Effector memory CD4-positive, alpha-beta T cell (primary cell): Measurements from ENCODE around the gene ZFP36L1.

ENCODE experiments used
- DNase-seq, 3 donors: peaks; one replicate each; pipeline ENCODE4 v3.0.0-alpha.2; 2020
- H3K27ac ChIP-seq: 2 replicates; pipeline ENCODE4 v1.7.0; 2013; ENCODE audit warnings: mild to moderate bottlenecking, low read length, moderate library complexity; ENCODE audit not compliant: insufficient read depth, poor library complexity, severe bottlenecking
- H3K27me3 ChIP-seq: replicated peaks from 2 replicates; pipeline ENCODE4 v1.7.0; 2013; ENCODE audit warnings: mild to moderate bottlenecking, low read length; ENCODE audit not compliant: insufficient read depth, control insufficient read depth, poor library complexity, severe bottlenecking
- H3K36me3 ChIP-seq: 2 replicates; pipeline ENCODE4 v1.7.0; 2013; ENCODE audit warnings: mild to moderate bottlenecking, low read length, moderate library complexity; ENCODE audit not compliant: control insufficient read depth, insufficient read depth
- H3K4me1 ChIP-seq: 2 replicates; pipeline ENCODE4 v1.7.0; 2013; ENCODE audit warnings: low read length, mild to moderate bottlenecking; ENCODE audit not compliant: control insufficient read depth, insufficient read depth, poor library complexity, severe bottlenecking
- H3K4me3 ChIP-seq: 2 replicates; pipeline ENCODE4 v1.7.0; 2013; ENCODE audit warnings: low read length, low read depth, mild to moderate bottlenecking; ENCODE audit not compliant: insufficient read depth, poor library complexity, severe bottlenecking
- H3K9me3 ChIP-seq: 2 replicates; pipeline ENCODE4 v1.7.0; 2013; ENCODE audit warnings: mild to moderate bottlenecking, low read length, moderate library complexity; ENCODE audit not compliant: control insufficient read depth

ZFP36L1 gene

DNA sequence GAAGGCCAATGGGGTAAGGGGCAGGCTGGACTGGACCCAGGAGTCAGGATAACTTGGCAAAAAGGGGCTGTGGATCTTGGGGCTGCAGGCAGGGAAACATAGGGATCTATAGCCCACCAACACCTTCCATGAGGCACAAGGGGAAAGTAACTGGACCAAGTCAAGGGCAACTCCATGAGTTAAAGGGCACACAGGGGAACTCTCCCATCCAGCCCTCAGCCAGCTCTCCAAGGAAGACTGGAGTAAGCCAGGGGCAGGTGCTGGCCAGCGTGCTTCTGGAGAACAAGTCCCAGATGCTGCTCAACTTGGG is 31.3 kb upstream of the ZFP36L1 start:
- Histone ChIP-seq H3K4me1 (peaks cover 32% of the 10 kb centered on the region), H3K27me3 (no peaks in the 10 kb centered on the region), H3K36me3 (no peaks in the 10 kb centered on the region), H3K9me3 (no peaks in the 10 kb centered on the region), H3K27ac (no peak overlapping the region), H3K4me3 (no peak overlapping the region)
- DNase-seq, result no peak

DNA sequence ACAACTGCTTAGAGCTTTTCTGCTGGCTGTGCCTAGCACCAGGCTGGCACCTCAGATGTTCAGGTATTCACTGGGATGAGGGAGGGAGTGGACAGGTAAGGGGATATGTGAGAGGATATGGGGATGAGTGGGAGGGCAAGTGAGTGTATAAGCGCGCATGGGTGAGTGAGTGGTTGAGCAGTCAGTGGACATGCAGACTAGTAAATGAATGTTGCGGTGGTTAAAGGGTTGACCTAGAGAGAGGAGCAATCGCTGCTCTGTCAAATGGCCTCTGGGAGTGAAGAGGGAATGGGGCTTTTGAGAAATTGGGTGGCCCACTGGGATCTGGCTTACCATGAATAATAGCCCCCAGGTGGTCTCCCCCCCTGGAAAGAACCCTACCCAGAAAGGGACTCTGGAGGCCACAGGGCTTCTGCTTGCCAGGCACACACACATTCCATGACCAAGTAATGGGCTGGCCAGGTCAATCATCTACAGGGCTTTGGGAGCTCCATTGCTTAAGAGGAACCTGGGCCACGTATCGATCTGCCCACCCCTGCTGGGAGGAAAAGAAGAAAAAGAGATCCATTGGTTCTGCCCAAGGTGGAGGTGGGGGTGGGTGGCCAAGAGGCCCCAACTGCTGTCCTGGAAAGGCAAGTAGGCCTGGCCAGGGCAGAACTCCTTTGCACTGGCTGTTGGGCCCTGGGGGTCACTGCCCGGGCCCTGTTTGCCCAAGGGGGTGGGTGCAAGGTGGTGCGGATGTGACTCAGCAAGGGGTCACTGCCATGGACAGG is 30.8 kb upstream of the ZFP36L1 start:
- Histone ChIP-seq H3K4me1 (peaks cover 35% of the 10 kb centered on the region), H3K9me3 (no peaks in the 10 kb centered on the region), H3K27me3 (no peaks in the 10 kb centered on the region), H3K27ac (no peak overlapping the region), H3K36me3 (no peaks in the 10 kb centered on the region), H3K4me3 (no peak overlapping the region)
- no peak for DNase-seq

DNA sequence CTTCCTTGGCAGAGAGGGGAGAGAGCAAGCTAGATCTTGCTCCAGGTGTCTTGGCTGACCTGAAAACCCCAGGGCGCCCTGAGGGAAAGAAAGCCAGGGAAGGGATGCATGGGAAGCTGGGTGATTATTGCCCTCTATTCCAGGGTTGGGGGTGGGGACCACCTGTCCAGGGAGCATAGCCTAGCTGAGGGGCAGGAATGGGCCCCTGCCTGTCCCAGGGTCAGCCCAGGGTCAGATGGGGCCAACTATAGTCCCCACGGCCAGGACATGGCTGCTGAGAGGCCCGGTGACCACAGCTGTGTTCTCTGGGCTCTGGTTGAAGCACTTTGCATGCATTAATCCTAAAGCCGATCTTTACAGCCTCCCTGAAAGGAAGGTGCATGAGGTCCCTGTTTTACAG is 30.1 kb upstream of the ZFP36L1 start:
- Histone ChIP-seq H3K27me3 (no peaks in the 10 kb centered on the region), H3K4me1 (peaks cover 35% of the 10 kb centered on the region), H3K4me3 (no peak overlapping the region), H3K9me3 (no peaks in the 10 kb centered on the region), H3K36me3 (no peaks in the 10 kb centered on the region), H3K27ac (no peak overlapping the region)
- no peak for DNase-seq

DNA sequence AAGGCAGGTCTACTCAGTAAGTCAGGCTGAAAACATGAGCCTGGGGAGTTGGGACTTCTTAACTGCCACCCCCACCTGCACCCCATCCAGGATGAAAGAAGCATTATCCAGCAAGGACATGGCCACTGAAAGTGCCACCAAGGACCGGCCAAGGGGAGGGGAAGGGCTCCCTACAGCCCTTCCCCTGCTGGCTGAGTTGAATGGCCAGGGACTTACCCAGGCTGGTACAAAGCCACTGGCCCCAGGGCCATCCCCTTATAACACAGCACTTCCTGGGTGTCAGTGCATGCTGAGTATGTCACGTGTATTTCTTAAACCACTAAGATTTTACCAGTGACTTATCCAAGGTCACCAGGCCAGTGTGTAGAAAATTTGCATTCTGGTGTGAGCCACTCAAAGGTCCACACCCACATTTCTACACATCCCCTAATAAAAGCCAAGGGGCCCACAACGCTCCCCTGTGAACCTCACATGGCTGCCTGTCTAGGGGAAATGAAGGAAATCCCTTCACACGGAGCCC is 29.3 kb upstream of the ZFP36L1 start:
- H3K4me1 ChIP-seq, result peaks cover 35% of the 10 kb centered on the region

DNA sequence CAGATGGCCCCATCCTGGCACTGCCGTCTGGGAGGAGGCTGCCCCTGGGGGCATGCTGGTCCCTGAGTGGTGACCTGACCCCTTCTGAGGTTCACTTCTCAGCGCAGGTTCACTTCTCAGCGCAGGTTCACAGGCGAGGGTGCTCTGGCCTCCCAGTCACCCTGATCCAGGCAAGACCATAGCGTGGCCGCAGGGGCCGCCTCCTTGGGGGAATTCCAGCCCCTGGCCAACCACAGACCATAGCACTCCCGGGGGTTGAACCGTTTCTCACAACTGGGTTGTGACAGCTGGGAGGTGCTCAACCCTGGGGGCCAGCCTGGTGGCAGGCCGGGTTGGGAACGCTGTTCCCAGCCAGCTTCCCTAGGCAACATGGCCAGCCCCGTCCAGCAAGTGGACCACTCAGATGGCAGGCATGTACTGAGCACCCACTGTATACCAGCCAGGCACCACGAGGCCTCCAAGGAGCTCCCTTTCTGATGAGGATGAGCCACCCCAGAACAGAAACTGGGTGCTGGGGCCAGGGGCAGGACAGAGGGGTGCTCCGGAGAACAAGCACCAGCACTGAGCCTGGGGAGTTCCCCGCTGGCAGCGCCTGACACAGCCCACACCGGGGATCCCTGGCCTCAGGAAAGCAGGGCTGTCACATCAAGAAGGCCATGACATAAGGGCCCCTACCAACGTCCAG is 28.3 kb upstream of the ZFP36L1 start:
- DNase-seq, result peak in 2 of 3 donors; percentile 28 to 36
- Histone ChIP-seq H3K27ac (peak overlapping the region; percentile 64), H3K27me3 (no peaks in the 10 kb centered on the region), H3K4me3 (no peak overlapping the region), H3K4me1 (peaks cover 43% of the 10 kb centered on the region), H3K36me3 (no peaks in the 10 kb centered on the region), H3K9me3 (no peaks in the 10 kb centered on the region)

More for the DNA sequence above, 29.3 kb upstream of the ZFP36L1 start:
- H3K36me3 ChIP-seq, result no peaks in the 10 kb centered on the region
- peak overlapping the region; percentile 64 for H3K27ac ChIP-seq
- no peak overlapping the region for H3K4me3 ChIP-seq
- peak in 1 of 3 donors; percentile 15 for DNase-seq
- H3K9me3 ChIP-seq, result no peaks in the 10 kb centered on the region
- no peaks in the 10 kb centered on the region for H3K27me3 ChIP-seq

DNA sequence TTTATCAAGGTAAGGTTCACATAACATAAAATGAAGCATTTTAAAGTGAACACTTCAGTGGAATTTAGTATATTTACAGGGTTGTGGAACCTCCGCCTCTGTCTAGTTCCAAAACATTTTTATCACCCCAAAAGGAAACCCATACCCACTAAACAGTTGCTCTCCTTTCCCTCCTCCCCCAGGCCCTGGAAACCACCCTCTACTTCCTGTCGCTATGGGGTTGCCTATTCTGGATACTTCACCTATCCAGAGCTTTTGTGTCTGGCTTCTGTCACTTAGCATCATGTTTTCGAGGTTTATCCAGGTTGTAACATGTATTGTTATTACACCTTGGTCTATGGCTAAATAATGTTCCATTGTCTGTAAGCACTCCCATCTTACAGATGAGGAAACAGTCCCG is 27.7 kb upstream of the ZFP36L1 start:
- H3K27ac ChIP-seq, result peak overlapping the region; percentile 64
- H3K36me3 ChIP-seq, result no peaks in the 10 kb centered on the region
- H3K27me3 ChIP-seq, result no peaks in the 10 kb centered on the region
- peaks cover 49% of the 10 kb centered on the region for H3K4me1 ChIP-seq
- peak; percentile 47 to 51 (median 48) for DNase-seq
- no peak overlapping the region for H3K4me3 ChIP-seq
- H3K9me3 ChIP-seq, result no peaks in the 10 kb centered on the region

DNA sequence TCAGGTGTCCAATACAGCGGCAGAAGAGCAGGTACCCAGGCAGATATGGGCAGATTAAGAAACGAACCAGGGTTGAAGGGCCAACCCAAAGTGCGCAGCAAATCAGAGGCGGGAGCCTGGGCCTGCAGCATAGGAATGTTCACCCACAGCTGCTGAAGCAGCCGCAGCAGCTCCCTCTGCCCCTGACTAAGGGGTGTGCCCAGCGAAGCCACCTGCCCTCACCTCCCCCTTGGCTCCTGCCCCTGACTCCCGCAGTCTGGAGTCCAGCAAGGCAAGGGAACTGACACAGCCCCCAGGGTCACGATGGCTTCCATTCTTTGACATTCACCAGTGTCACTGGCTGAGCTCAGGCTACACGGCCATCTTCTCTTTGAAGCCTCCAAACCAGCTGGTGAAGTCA is 27.3 kb upstream of the ZFP36L1 start:
- Histone ChIP-seq H3K27ac (peak overlapping the region; percentile 61), H3K4me1 (peaks cover 54% of the 10 kb centered on the region), H3K36me3 (no peaks in the 10 kb centered on the region), H3K27me3 (no peaks in the 10 kb centered on the region), H3K4me3 (peak overlapping the region; percentile 13), H3K9me3 (no peaks in the 10 kb centered on the region)
- DNase-seq, result no peak

DNA sequence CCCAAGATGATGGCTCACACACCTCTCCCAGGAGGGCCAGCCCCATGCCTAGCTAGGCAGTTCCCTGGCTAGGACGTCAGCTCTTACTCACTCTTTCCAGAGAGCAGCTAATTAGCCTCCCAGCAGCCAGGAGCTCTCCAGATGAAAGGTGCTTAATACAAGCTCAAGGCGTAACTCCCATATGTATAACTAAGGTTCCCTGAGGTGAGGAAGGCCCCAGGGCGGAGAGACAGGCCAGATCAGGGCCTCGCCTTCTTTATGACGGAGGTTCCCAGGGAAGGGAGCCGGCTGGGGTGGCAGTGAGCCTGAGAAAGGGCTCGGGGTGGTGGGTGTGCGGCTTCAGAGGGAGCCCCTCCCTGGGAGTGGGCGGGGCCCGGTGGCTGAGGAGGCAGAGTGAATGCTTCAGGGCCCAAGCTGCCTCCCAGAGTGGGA is 26.4 kb upstream of the ZFP36L1 start:
- H3K4me1 ChIP-seq, result peaks cover 62% of the 10 kb centered on the region

DNA sequence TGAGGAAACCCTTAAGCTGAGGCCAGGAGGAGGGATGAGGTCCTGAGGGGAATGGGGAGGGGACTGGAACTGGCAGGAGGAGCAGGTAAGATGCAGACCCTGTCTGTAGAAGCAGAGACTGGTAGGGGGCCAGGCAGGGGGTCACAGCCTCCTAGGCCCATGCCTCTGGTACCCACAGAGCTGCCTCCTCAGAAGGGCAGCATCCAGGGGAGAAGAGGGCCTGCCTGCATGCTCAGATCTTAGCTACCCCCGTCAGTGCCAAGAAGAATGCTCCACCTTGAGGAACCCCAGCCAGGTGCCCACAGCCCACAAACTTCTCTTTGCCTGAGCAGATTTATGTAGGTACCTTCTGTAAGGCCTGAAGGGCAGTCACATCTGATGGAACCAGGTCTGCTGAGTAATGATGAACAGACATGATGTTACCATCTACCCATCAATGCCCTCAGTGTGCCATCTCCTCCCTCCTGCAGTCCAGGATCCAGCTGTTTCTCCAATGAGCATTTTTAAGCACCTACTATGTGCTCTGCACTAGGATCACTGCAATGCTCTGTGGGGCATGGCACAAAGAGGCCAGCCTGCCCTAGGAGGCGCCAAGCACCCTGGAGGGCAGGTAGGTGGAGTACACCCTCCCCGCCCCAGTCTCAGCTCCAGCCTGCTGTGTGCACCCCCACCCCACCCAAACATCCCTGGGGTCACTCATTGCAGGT is 24.8 kb upstream of the ZFP36L1 start:
- H3K27ac ChIP-seq, result no peak overlapping the region
- H3K4me3 ChIP-seq, result no peak overlapping the region
- H3K27me3 ChIP-seq, result no peaks in the 10 kb centered on the region
- H3K4me1 ChIP-seq, result peaks cover 78% of the 10 kb centered on the region
- DNase-seq, result no peak
- H3K36me3 ChIP-seq, result no peaks in the 10 kb centered on the region
- H3K9me3 ChIP-seq, result no peaks in the 10 kb centered on the region

More for the DNA sequence above, 26.4 kb upstream of the ZFP36L1 start:
- Histone ChIP-seq H3K9me3 (no peaks in the 10 kb centered on the region), H3K36me3 (no peaks in the 10 kb centered on the region), H3K4me3 (no peak overlapping the region), H3K27ac (peak overlapping the region; percentile 61), H3K27me3 (no peaks in the 10 kb centered on the region)
- DNase-seq, result peak in 1 of 3 donors; percentile 22
